Endothelial cell of hepatic sinusoid (primary cell): ENCODE data around the gene KRTCAP3.
"Not testable (repeated sequence)": the region's sequence is repeated elsewhere in the genome, so short reads cannot be mapped to it uniquely, and the experiment has no call there.

Source experiments
- in situ Hi-C: cut with HindIII; loops from 2 replicates; pipeline ENCODE4 v1.10.0; 2017; ENCODE audit warnings: low sequenced_read_pairs

KRTCAP3 gene

DNA sequence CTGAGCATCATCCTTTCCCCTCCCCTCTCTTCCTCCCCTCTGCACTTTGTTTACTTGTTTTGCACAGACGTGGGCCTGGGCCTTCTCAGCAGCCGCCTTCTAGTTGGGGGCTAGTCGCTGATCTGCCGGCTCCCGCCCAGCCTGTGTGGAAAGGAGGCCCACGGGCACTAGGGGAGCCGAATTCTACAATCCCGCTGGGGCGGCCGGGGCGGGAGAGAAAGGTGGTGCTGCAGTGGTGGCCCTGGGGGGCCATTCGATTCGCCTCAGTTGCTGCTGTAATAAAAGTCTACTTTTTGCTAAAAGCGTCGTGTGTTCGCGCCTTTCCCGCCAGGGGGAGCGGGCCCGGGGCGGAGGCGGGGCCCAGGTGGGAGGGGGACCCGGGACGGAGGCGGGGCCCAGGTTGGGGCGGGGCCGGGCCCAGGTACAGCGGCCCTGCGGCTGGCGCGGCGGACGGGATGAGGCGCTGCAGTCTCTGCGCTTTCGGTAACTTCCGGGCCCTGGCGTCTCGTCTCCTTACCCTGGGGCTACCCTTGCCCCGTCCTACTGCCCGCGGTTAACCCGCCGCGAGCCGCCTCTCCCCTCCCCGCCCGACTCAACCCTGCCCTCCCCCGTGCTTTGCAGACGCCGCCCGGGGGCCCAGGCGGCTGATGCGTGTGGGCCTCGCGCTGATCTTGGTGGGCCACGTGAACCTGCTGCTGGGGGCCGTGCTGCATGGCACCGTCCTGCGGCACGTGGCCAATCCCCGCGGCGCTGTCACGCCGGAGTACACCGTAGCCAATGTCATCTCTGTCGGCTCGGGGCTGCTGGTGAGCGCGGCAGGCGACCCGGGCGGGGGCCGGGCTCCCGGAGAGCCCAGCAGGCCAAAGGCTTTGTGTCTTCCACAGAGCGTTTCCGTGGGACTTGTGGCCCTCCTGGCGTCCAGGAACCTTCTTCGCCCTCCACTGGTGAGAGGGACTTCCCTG, at the start of gene KRTCAP3:
Gene KRTCAP3 (plus strand): TSS at position 424 of the 962 bp plus-strand sequence. CDS start 32 bp downstream, at position 456.
- in situ Hi-C loops = no loop called here

GRCh38 chr2:27393225-27393624, 49.0 kb upstream of the KRTCAP3 start:
- in situ Hi-C loops = no loop called here

- in situ Hi-C loops = no loop called here
Observed at GRCh38 chr2:27398962-27399361, 43.2 kb upstream of the KRTCAP3 start.

- in situ Hi-C loops = no loop called here
Observed at GRCh38 chr2:27400348-27401135, 41.6 kb upstream of the KRTCAP3 start.

DNA sequence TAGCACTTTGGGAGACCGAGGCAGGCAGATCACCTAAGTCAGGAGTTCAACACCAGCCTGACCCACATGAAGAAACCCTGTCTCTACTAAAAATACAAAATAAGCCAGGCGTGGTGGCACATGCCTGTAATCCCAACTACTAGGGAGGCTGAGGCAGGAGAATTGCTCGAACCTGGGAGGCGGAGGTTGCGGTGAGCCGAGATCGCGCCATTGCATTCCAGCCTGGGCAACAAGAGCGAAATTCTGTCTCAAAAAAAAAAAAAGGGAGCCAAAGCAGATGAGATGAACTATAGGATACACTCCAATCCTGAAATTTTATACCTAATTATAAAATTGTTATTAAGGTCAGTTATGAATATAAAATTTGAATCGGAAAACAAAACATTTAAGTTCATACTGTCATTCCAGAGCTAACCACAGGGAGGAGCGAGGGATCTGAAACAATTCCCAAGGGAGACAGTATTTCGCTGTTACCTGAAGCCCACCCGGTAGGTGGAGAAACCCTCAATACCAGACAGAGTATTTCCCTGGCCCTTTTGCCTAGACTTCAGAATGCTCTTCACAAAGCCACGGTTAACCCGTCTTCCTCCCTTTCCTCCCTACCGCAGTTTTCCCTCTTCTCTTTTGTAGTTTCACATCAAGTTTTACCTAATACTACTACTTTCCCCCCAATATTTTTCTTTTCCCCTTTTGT, 34.2 kb upstream of the KRTCAP3 start:
- in situ Hi-C loops = no loop called here

- in situ Hi-C loops = no loop called here
Observed at GRCh38 chr2:27408601-27409320, 33.4 kb upstream of the KRTCAP3 start.

DNA sequence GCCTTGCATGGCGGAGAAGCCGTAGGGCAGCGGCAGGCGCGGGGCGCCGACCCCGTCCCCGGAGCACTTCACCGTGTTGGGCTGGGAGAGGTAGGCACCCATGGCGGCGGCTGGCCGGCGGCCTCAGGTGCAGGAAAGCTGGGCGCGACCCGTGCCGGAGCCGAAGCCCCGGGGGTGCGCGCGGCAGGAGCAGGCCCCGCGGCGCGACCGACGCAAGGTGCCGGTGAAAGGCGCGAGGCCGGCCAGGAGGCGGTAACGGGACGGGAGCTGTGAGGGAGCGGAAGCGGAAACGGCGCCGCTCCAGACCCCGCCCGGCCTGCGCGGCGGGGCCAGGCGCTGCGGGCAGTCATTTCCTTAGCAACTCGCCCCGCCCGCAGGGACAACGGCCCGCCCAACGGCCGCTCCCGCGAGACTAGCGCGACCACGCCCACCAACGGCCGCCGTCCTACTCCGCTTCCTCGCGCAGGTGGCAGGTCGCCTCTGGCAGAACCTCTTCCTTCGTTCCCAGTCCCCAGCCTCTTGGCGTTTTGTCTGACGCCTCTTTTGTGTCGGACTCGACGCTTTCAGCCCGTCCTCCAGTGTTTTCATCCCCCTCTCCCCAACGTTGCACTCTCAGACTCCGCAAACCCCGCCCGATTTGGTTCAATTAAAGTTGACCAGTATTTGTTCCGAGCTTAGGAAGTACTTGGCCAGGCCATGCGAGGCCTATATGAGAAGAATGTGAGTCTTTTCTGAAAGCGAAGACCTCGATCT, 32.7 kb upstream of the KRTCAP3 start, which contains the start of gene PPM1G:
Gene PPM1G (minus strand): TSS at position 271 of the 753 bp plus-strand sequence. CDS start 169 bp downstream, at position 102.
- in situ Hi-C loops = no loop called here

DNA sequence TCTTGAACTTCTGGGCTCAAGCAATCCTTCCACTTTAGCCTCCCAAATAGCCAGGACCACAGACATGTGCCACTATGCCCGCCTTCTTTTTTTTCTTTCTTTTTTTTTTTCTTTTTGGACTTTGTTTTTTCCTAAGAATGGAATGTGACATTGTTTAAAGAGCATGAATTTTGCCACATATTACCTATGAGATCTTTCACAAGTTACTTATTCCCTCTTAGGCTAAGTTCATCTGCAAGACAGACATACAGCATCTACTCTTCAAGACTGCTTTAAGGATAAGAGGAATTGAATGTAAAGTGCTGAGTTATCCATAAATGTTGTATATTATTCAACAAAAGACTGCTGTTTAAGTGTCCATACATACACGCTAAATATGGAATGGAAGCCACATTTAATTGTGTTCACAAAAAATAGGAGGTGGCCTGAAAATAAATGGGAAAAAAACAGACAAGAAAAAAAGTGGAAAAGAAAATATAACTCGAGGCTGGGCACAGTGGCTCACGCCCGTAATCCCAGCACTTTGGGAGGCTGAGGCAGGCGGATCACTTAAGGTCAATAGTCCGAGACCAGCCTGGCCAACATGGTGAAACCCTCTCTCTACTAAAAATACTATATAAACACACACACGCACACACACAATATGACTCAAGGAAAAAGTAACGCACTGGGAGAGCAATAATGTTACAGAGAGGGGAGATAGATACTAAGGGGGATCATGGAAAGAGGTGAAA, 29.6 kb upstream of the KRTCAP3 start:
- in situ Hi-C loops = no loop called here

GRCh38 chr2:27416151-27416550, 26.0 kb upstream of the KRTCAP3 start:
- in situ Hi-C loops = no loop called here

GRCh38 chr2:27420996-27421395, 21.2 kb upstream of the KRTCAP3 start:
- in situ Hi-C loops = no loop called here

GRCh38 chr2:27421660-27422250, 20.4 kb upstream of the KRTCAP3 start:
- in situ Hi-C loops = no loop called here

DNA sequence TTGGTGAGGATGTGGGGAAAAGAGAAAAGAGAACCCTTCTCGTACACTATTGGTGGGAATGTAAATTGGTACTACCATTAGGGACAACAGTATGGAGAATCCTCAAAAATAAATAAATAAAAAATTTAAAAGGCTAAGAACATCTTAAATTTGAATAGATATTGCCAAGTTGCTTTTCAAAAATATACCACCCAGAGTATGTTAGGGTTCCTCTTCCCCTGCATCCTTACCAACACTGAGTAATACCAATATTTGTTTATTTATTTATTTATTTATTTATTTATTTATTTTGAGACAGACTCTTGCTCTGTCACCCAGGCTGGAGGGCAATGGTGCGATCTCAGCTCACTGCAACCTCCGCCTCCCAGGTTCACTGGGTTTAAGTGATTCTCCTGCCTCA, 19.2 kb upstream of the KRTCAP3 start:
- in situ Hi-C loops = no loop called here

- in situ Hi-C loops = not testable (repeated sequence)
Observed at GRCh38 chr2:27425039-27425438, 17.1 kb upstream of the KRTCAP3 start.

DNA sequence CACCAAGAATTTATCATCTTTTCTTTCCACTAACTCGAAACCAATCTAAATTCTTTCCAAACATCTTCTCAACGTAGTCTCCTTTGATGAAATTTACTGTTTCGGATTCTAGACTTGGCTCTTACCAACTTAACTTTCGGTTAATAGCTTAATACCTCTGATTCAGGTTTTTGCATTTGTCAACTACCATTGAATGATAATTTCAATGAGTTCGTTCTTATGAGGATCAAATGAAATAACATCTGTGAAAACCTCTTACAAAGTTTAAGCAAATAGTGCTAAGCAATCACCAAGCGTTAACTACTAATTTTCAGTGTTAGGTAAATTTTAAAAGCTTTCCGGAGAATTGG, 14.3 kb upstream of the KRTCAP3 start:
- in situ Hi-C loops = no loop called here

- in situ Hi-C loops = no loop called here
Observed at GRCh38 chr2:27428213-27428977, 13.8 kb upstream of the KRTCAP3 start, which contains the start of gene NRBP1. Gene NRBP1 (plus strand): TSS chr2:27428631. CDS start chr2:27433274, 4,643 bp downstream.

DNA sequence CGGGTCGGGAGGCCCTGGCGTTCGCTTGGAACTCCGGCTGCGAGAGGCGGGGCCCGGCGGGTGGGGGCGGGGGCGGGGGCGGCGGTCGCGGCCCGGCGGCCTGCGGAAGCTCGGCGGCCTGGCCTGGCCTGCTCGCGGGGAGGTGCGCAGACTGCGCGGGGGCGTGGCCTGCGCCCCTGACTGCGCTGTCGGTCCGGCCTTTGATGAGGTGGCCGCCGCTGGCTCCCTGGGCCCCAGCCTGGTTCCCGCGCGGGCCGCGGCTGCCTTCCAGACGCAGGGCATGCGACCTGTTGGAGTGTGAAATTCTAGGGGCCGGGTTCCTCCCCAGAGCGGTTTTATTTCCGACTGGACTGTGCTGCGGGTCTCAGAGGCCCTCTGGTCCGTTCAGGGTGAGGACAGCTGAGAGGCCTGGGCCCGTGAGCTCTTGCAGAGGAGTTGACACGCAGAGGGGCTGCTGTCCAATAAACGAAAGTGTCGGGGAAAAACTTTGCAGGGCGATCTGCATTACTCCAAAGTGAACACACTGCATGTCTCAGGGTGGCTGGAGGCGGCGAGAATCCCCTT, 13.1 kb upstream of the KRTCAP3 start:
- in situ Hi-C loops = no loop called here

GRCh38 chr2:27431395-27431794, 10.8 kb upstream of the KRTCAP3 start:
- in situ Hi-C loops = no loop called here
